ENCODE data around the gene MEX3B. TPM values are rescaled to one million over a fixed set of nuclear protein-coding genes. Genes with fewer than 3 reads are reported as not detected.

Gene MEX3B
- total and polyA plus RNA-seq, 9 of the 15 experiments (the other 6 are each of a cell fraction or from before 2014, with no cell fraction given), result 0.94 to 12.8 (median 3.6) TPM

- no peak for TF ChIP-seq ELF4 (CRISPR knock-in tag; IDR thresholded peaks at IDR 0.05)
- no peak for TF ChIP-seq POLR2AphosphoS2 (IDR thresholded peaks at IDR 0.05; ENCODE audit: low read length)
- 0 out of 2 replicates have a peak, but pooled peaks have one; percentile 24 for TF ChIP-seq EHMT2 (IDR thresholded peaks at IDR 0.05)
- no peak for TF ChIP-seq TCF15 (CRISPR knock-in tag; IDR thresholded peaks at IDR 0.05)
- no peak for TF ChIP-seq ETS1 (conservative IDR thresholded peaks at IDR 0.05; ENCODE audit: control insufficient read depth, low read depth, low read length)
- TF ChIP-seq SFPQ (IDR thresholded peaks at IDR 0.05; ENCODE audit: low read depth, low read length), result no peak
- no peak for TF ChIP-seq MTA2 (IDR thresholded peaks at IDR 0.05; ENCODE audit: low read depth)
- peak; percentile 9 for TF ChIP-seq FIP1L1 (IDR thresholded peaks at IDR 0.05; ENCODE audit: low read depth, low read length, poor library complexity, severe bottlenecking)
- 0 out of 2 replicates have a peak, but pooled peaks have one; percentile 29 for TF ChIP-seq ATF6 (CRISPR knock-in tag; IDR thresholded peaks at IDR 0.05)
- no peak for TF ChIP-seq JUNB (CRISPR knock-in tag; conservative IDR thresholded peaks at IDR 0.05)
- TF ChIP-seq ARID3A (IDR thresholded peaks at IDR 0.05; ENCODE audit: borderline replicate concordance, low read depth, low read length), result no peak
- 0 out of 2 replicates have a peak, but pooled peaks have one; percentile 49 for TF ChIP-seq FOXP1 (CRISPR knock-in tag; IDR thresholded peaks at IDR 0.05)
- TF ChIP-seq ZNF224 (CRISPR knock-in tag; IDR thresholded peaks at IDR 0.05), result no peak
- TF ChIP-seq ZNF12 (CRISPR knock-in tag; IDR thresholded peaks at IDR 0.05), result no peak
- TF ChIP-seq SIN3B (IDR thresholded peaks at IDR 0.05; ENCODE audit: low read depth), result no peak
- no peak for TF ChIP-seq KLF6 (CRISPR knock-in tag; IDR thresholded peaks at IDR 0.05; ENCODE audit: borderline replicate concordance)
These were observed 1.9 kb upstream of the MEX3B start (continued) for GRCh38 chr15:82047453-82048400.
